ENCODE measurements around the gene SLC38A11. TPM values are rescaled to one million over a fixed set of nuclear protein-coding genes. Genes with fewer than 3 reads are reported as not detected.

SLC38A11 gene
- total RNA-seq, 1 donor from 2014 or later = 2.2 TPM

DNA sequence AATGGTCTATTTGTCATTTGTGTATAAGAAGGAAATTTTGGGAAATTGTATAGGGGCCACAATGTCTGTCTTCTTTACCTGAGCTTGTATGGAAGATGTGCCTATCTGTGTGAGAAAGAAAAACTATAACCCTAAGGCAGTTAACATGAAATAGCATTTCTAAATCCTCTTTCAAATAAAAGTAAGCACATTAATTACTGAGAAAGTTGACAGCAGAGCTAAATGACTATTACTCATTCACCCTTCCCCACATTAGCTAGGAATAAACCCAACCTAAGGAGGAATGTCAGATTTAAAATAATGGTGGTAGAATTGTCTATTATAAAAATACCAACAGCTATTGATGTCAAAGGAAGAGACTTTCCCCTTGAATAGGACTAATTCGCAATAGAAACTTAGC lies 56.2 kb downstream of the SLC38A11 start:
- Histone ChIP-seq H3K27me3 (no peaks in the 10 kb centered on the region), H3K4me3 (no peak overlapping the region), H3K4me1 (peaks cover 9% of the 10 kb centered on the region), H3K9me3 (no peaks in the 10 kb centered on the region), H3K36me3 (no peaks in the 10 kb centered on the region), H3K27ac (no peak overlapping the region)
- intact Hi-C loops (cut with DNase I) = no loop called here
- TF ChIP-seq CTCF (IDR thresholded peaks at IDR 0.05) (no peak), POLR2AphosphoS5 (IDR thresholded peaks at IDR 0.05; ENCODE audit: insufficient read depth in 1 of 2, low read depth in 1 of 2) (no peak), POLR2A (IDR thresholded peaks at IDR 0.05) (no peak)
- no peak for DNase-seq (ENCODE audit: extremely low spot score in 2 of 2)

GRCh38 chr2:164898475-164898874 lies 56.9 kb downstream of the SLC38A11 start:
- H3K9me3 ChIP-seq = no peaks in the 10 kb centered on the region
- no peaks in the 10 kb centered on the region for H3K36me3 ChIP-seq
- intact Hi-C loops (cut with DNase I) = no loop called here
- H3K27me3 ChIP-seq = no peaks in the 10 kb centered on the region
- no peak for DNase-seq (ENCODE audit: extremely low spot score in 2 of 2)
- H3K27ac ChIP-seq = no peak overlapping the region
- TF ChIP-seq POLR2AphosphoS5 (IDR thresholded peaks at IDR 0.05; ENCODE audit: insufficient read depth in 1 of 2, low read depth in 1 of 2) (no peak), POLR2A (IDR thresholded peaks at IDR 0.05) (no peak), CTCF (IDR thresholded peaks at IDR 0.05) (no peak)
- H3K4me1 ChIP-seq = peaks cover 3% of the 10 kb centered on the region
- no peak overlapping the region for H3K4me3 ChIP-seq

- TF ChIP-seq POLR2AphosphoS5 (IDR thresholded peaks at IDR 0.05; ENCODE audit: insufficient read depth in 1 of 2, low read depth in 1 of 2) = no peak
- no peak for TF ChIP-seq POLR2A (IDR thresholded peaks at IDR 0.05)
- TF ChIP-seq CTCF (IDR thresholded peaks at IDR 0.05) = no peak
- Histone ChIP-seq H3K4me1 (no peaks in the 10 kb centered on the region), H3K9me3 (no peaks in the 10 kb centered on the region), H3K27ac (no peak overlapping the region), H3K36me3 (no peaks in the 10 kb centered on the region), H3K27me3 (no peaks in the 10 kb centered on the region), H3K4me3 (no peak overlapping the region)
- DNase-seq (ENCODE audit: extremely low spot score in 2 of 2) = no peak
- intact Hi-C loops (cut with DNase I) = no loop called here
Measured at GRCh38 chr2:164897469-164898260, 57.7 kb downstream of the SLC38A11 start.

GRCh38 chr2:164896634-164897355 lies 58.5 kb downstream of the SLC38A11 start:
- no peak overlapping the region for H3K27ac ChIP-seq
- intact Hi-C loops (cut with DNase I) = no loop called here

GRCh38 chr2:164896226-164896625 lies 59.1 kb downstream of the SLC38A11 start:
- Histone ChIP-seq H3K27me3 (no peaks in the 10 kb centered on the region), H3K9me3 (no peaks in the 10 kb centered on the region), H3K4me1 (no peaks in the 10 kb centered on the region), H3K4me3 (no peak overlapping the region), H3K27ac (no peak overlapping the region), H3K36me3 (no peaks in the 10 kb centered on the region)
- TF ChIP-seq POLR2A (IDR thresholded peaks at IDR 0.05) (no peak), CTCF (IDR thresholded peaks at IDR 0.05) (no peak), POLR2AphosphoS5 (IDR thresholded peaks at IDR 0.05; ENCODE audit: insufficient read depth in 1 of 2, low read depth in 1 of 2) (no peak)
- intact Hi-C loops (cut with DNase I) = no loop called here
- no peak for DNase-seq (ENCODE audit: extremely low spot score in 2 of 2)

More at GRCh38 chr2:164896634-164897355, 58.5 kb downstream of the SLC38A11 start:
- Histone ChIP-seq H3K4me3 (no peak overlapping the region), H3K36me3 (no peaks in the 10 kb centered on the region), H3K9me3 (no peaks in the 10 kb centered on the region), H3K4me1 (no peaks in the 10 kb centered on the region), H3K27me3 (no peaks in the 10 kb centered on the region)
- DNase-seq (ENCODE audit: extremely low spot score in 2 of 2) = no peak
- no peak for TF ChIP-seq POLR2A (IDR thresholded peaks at IDR 0.05)
- TF ChIP-seq POLR2AphosphoS5 (IDR thresholded peaks at IDR 0.05; ENCODE audit: insufficient read depth in 1 of 2, low read depth in 1 of 2) = peak in 1 of 2 donors; percentile 60

Data from vagina (tissue), 2 donors.